GM12878 (cell line): ENCODE results near the gene B3GAT1. TPM values are rescaled to one million over a fixed set of nuclear protein-coding genes. Genes with fewer than 3 reads are reported as not detected.
A peak's percentile ranks its signal among the peaks of the same experiment; 100 is the strongest.

Source experiments
- ATAC-seq: fragments of 200-7000 bp; cut with Tn5 transposase; 3 replicates; pipeline ENCODE4 v1.9.1; 2020; ENCODE audit warnings: mild to moderate bottlenecking, moderate library complexity
- BruUV-seq: library from RNA; stranded (reverse); fragments of 400-500 nt; replicated peaks from 2 replicates; lab custom pipeline; 2021; lab: Mats Ljungman, UMichigan
- CTCF ChIA-PET: fragments of 300-600 bp; sonication (Branson Sonifier 250); formaldehyde crosslinking; extraction: SDS; loops from one replicate; lab custom pipeline; 2021; ENCODE audit warnings: inconsistent platforms; lab: Yijun Ruan, JAX
- POLR2A ChIA-PET: fragments of 350-600 bp; formaldehyde crosslinking; extraction: SDS; loops from one replicate; lab custom pipeline; 2021; ENCODE audit warnings: inconsistent platforms; lab: Charles Lee
- RAD21 ChIA-PET: fragments of 300-600 bp; sonication (Branson Sonifier 250); formaldehyde crosslinking; loops from one replicate; lab custom pipeline; 2023; ENCODE audit warnings: antibody characterized with exemption; ENCODE audit not compliant: unreplicated experiment; lab: Charles Lee
- SMC1A ChIA-PET: fragments of 300-600 bp; sonication (Branson Sonifier 250); formaldehyde crosslinking; loops from one replicate; lab custom pipeline; 2023; ENCODE audit not compliant: unreplicated experiment, uncharacterized antibody; lab: Charles Lee
- DNase-seq: peaks from one replicate; pipeline ENCODE4 v3.0.0-alpha.2; 2011; ENCODE audit warnings: low read depth, low spot score
- FAIRE-seq: peaks from 3 replicates; lab custom pipeline; 2011; peaks lifted over from hg19 to GRCh38; lab: Jason Lieb, UNC
- H2AFZ ChIP-seq: 2 replicates; pipeline ENCODE4 v1.6.0; 2011; ENCODE audit warnings: low read depth, low read length, control low read depth; ENCODE audit not compliant: control insufficient read depth
- H3K27ac ChIP-seq: 2 replicates; pipeline ENCODE4 v1.5.1; 2011; ENCODE audit warnings: control low read depth; ENCODE audit not compliant: control insufficient read depth, insufficient read depth
- H3K27me3 ChIP-seq, 2 experiments: replicated peaks in 1 of 2; 2 replicates each; pipeline versions ENCODE4 v1.6.0 to v1.6.1; 2011; ENCODE audit warnings: low read length in 1 of 2; ENCODE audit not compliant: control insufficient read depth in 2 of 2, insufficient read depth in 2 of 2
- H3K36me3 ChIP-seq, 2 experiments: 2 replicates each; pipeline ENCODE4 v1.5.1; 2011; ENCODE audit warnings: low read length in 1 of 2; ENCODE audit not compliant: control insufficient read depth in 2 of 2, insufficient read depth in 2 of 2
- H3K4me1 ChIP-seq: 2 replicates; pipeline ENCODE4 v1.6.1; 2011; ENCODE audit warnings: mild to moderate bottlenecking, low read length, moderate library complexity, mixed read lengths; ENCODE audit not compliant: control insufficient read depth, insufficient read depth
- H3K4me2 ChIP-seq: 2 replicates; pipeline ENCODE4 v1.6.0; 2011; ENCODE audit warnings: control low read depth; ENCODE audit not compliant: control insufficient read depth, insufficient read depth
- H3K4me3 ChIP-seq: fragments of 200-600 bp; sonication (generic); 2 replicates; pipeline ENCODE4 v1.5.1; 2016
- H3K79me2 ChIP-seq: 2 replicates; pipeline ENCODE4 v1.6.0; 2011; ENCODE audit warnings: low read length; ENCODE audit not compliant: control insufficient read depth, insufficient read depth
- H3K9ac ChIP-seq: 2 replicates; pipeline ENCODE4 v1.8.0; 2011; ENCODE audit warnings: low read length, control low read depth, mixed read lengths; ENCODE audit not compliant: control insufficient read depth, insufficient read depth
- H3K9me3 ChIP-seq: replicated peaks from 3 replicates; pipeline ENCODE4 v1.5.1; 2011; ENCODE audit warnings: mild to moderate bottlenecking, low read length; ENCODE audit not compliant: control insufficient read depth, insufficient read depth
- H4K20me1 ChIP-seq: 2 replicates; pipeline ENCODE4 v1.6.0; 2011; ENCODE audit not compliant: control insufficient read depth, insufficient read depth
- BCL3 ChIP-seq: IDR thresholded peaks from 2 replicates; pipeline ENCODE4 v1.6.1; 2011; ENCODE audit warnings: borderline replicate concordance, low read depth, mild to moderate bottlenecking, moderate library complexity, low read length; ENCODE audit not compliant: insufficient read depth, poor library complexity, severe bottlenecking
- CREB1 ChIP-seq: IDR thresholded peaks from 2 replicates; pipeline ENCODE4 v1.6.1; 2012; ENCODE audit warnings: low read depth, mild to moderate bottlenecking, inconsistent platforms
- HDGF ChIP-seq: fragments of 450-650 bp; IDR thresholded peaks from 2 replicates; pipeline ENCODE4 v1.6.1; 2016; ENCODE audit warnings: antibody characterized with exemption
- PAX5 ChIP-seq: IDR thresholded peaks from 2 replicates; pipeline ENCODE4 v1.6.1; 2011; ENCODE audit warnings: low read depth, low read length, borderline replicate concordance
- REST ChIP-seq: IDR thresholded peaks from 2 replicates; pipeline ENCODE4 v1.6.1; 2012; ENCODE audit warnings: mild to moderate bottlenecking, low read depth, low read length
- RFX5 ChIP-seq: IDR thresholded peaks from 2 replicates; pipeline ENCODE4 v1.6.1; 2011; ENCODE audit warnings: low read depth, low read length, improper control_type of control experiment
- SIX5 ChIP-seq: IDR thresholded peaks from 2 replicates; pipeline ENCODE4 v1.6.1; 2011; ENCODE audit warnings: mild to moderate bottlenecking, low read depth, low read length, moderate library complexity; ENCODE audit not compliant: severe bottlenecking
- SMARCA5 ChIP-seq: fragments of 450-650 bp; IDR thresholded peaks from 2 replicates; pipeline ENCODE4 v1.6.1; 2017; ENCODE audit warnings: mild to moderate bottlenecking
- SUZ12 ChIP-seq: fragments of 200-600 bp; sonication (generic); IDR thresholded peaks from one replicate; pipeline ENCODE4 v1.6.1; 2018; ENCODE audit warnings: antibody characterized with exemption, mild to moderate bottlenecking; ENCODE audit not compliant: unreplicated experiment
- ZBTB33 ChIP-seq: fragments of 450-650 bp; IDR thresholded peaks from 2 replicates; pipeline ENCODE4 v1.6.1; 2017; ENCODE audit warnings: mild to moderate bottlenecking
- ZBTB4 ChIP-seq: fragments of 450-650 bp; formaldehyde crosslinking; IDR thresholded peaks from 2 replicates; pipeline ENCODE4 v1.4.0; 2022; ENCODE audit warnings: mild to moderate bottlenecking, moderate library complexity
- WGBS: methylation state at CpG from one replicate; pipeline ENCODE4 v1.1.6; 2016; ENCODE audit warnings: low lambda C conversion rate; ENCODE audit not compliant: insufficient replicate concordance, insufficient coverage; ENCODE audit errors: missing lambda C conversion rate; 5-methylcytosine and 5-hydroxymethylcytosine counted together
- in situ Hi-C: fragments of 300-500 bp; cut with MboI; formaldehyde crosslinking; loops from 9 replicates; pipeline ENCODE4 v1.14.3; 2018; ENCODE audit warnings: mixed read lengths
- intact Hi-C: fragments of 100-400 bp; cut with micrococcal nuclease; formaldehyde crosslinking; loops from one replicate; pipeline ENCODE4 v1.14.2; 2022; ENCODE audit not compliant: unreplicated experiment
- polyA plus RNA-seq, 11 experiments: library from polyadenylated mRNA; depleted of rRNA in 4 of 11; unstranded in 6 of 11; stranded (reverse) in 5 of 11; fragments of >200 nt; fragmentation: Nextera tagmentation in 4 of 11; fragmentation: Illumina TruSeq in 1 of 11; extraction: Ambion mirVana in 4 of 11; extraction: Trizol in 1 of 11; gene quantifications; 1 replicate in 1 of 11; 2 replicates in 10 of 11; pipeline versions ENCODE4 v1.2.1 to v1.2.3, GENCODE V29; 2011 to 2016; ENCODE audit warnings: inconsistent platforms in 2 of 11, missing spikeins in 2 of 11, low read depth in 1 of 11
- total RNA-seq, 4 experiments: library from RNA; depleted of rRNA in 3 of 4; stranded (reverse); fragments of >200 nt in 3 of 4; fragmentation: Illumina TruSeq in 1 of 4; extraction: Trizol in 1 of 4; gene quantifications; 2 replicates each; pipeline versions ENCODE4 v1.2.1 to v1.2.3, GENCODE V29; 2013 to 2021

B3GAT1 gene
- total and polyA plus RNA-seq, 10 of the 15 experiments (the other 5 are each of a cell fraction or from before 2014, with no cell fraction given) = 0.05 TPM; not detected in 9

- TF ChIP-seq BCL3 (no peak), PAX5 (no peak), HDGF (no peak), SIX5 (no peak), ZBTB33 (no peak), RFX5 (no peak)
Measured at GRCh38 chr11:134356656-134357544, 55.1 kb downstream of the B3GAT1 start (continued).

GRCh38 chr11:134355656-134356055 lies 56.4 kb downstream of the B3GAT1 start:
- H3K9ac ChIP-seq = no peak overlapping the region
- FAIRE-seq (no peak), DNase-seq (no peak), ATAC-seq (no peak)
- ChIA-PET SMC1A (no interaction called here), CTCF (no interaction called here), RAD21 (no interaction called here), POLR2A (no interaction called here)
- in situ Hi-C loops = no loop called here
- intact Hi-C loops = loop anchor here (10.0 kb wide), 1 partner anchor 151 kb away; no protein-coding TSS in a partner anchor
- 0 out of 2 replicates have a peak overlapping the region, but pooled peaks have one; percentile 24 for H2AFZ ChIP-seq
- no peaks in the 10 kb centered on the region for H3K9me3 ChIP-seq
- H3K4me2 ChIP-seq = peak overlapping the region; percentile 26; the same call in 1 of the 2 replicates
- no peaks in the 10 kb centered on the region for H3K79me2 ChIP-seq
- H3K4me3 ChIP-seq = no peak overlapping the region
- H3K27me3 ChIP-seq = no peaks in the 10 kb centered on the region; a peak in 1 of 4 replicates
- H3K27ac ChIP-seq = no peak overlapping the region
- BruUV-seq = no TSS peak
- H3K36me3 ChIP-seq = no peaks in the 10 kb centered on the region
- no peaks in the 10 kb centered on the region for H4K20me1 ChIP-seq
- H3K4me1 ChIP-seq = 0 out of 2 replicates have a peak, but pooled peaks cover under 1% of the 10 kb centered on the region
- 79% methylated on average over 5 of the region's 5 CpGs for WGBS
- no peak for TF ChIP-seq CREB1
- TF ChIP-seq SMARCA5 = no peak
- no peak for TF ChIP-seq SUZ12
- no peak for TF ChIP-seq ZBTB4
- TF ChIP-seq REST = no peak
